Prostate gland (tissue), 2 donors: ENCODE results near the gene SRGAP3. TPM values are rescaled to one million over a fixed set of nuclear protein-coding genes. Genes with fewer than 3 reads are reported as not detected.
A peak's percentile ranks its signal among the peaks of the same experiment; 100 is the strongest.

Experiments used
- DNase-seq: peaks from one replicate; pipeline ENCODE4 v3.0.0-alpha.2; 2019; ENCODE audit warnings: low spot score
- H3K27ac ChIP-seq, 2 donors: fragments of 200-600 bp; sonication (generic); 2 replicates each; pipeline ENCODE4 v1.5.1; 2017 to 2019
- H3K27me3 ChIP-seq: fragments of 200-600 bp; sonication (generic); replicated peaks from 2 replicates; pipeline ENCODE4 v1.5.1; 2019; ENCODE audit not compliant: insufficient read depth
- H3K36me3 ChIP-seq, 2 donors: fragments of 200-600 bp; sonication (generic); 1 replicate in 1 of 2; 2 replicates in 1 of 2; pipeline versions ENCODE4 v1.5.1 to v1.8.1; 2017 to 2019
- H3K4me1 ChIP-seq: fragments of 200-600 bp; sonication (generic); replicated peaks from 2 replicates; pipeline ENCODE4 v1.5.1; 2019
- H3K4me3 ChIP-seq, 2 donors: fragments of 200-600 bp; sonication (generic); 2 replicates each; pipeline ENCODE4 v1.5.1; 2017 to 2019
- H3K9me3 ChIP-seq: fragments of 200-600 bp; sonication (generic); 2 replicates; pipeline ENCODE4 v1.5.1; 2017
- POLR2A ChIP-seq: fragments of 450-650 bp; IDR thresholded peaks from one replicate; pipeline ENCODE4 v1.6.1; 2016; ENCODE audit warnings: antibody characterized with exemption, mild to moderate bottlenecking
- POLR2AphosphoS5 ChIP-seq: sonication (generic); formaldehyde crosslinking; IDR thresholded peaks from one replicate; pipeline ENCODE4 v1.6.1; 2017; ENCODE audit warnings: antibody characterized with exemption
- WGBS: methylation state at CpG from one replicate; pipeline ENCODE4 v1.1.5; 2018; 5-methylcytosine and 5-hydroxymethylcytosine counted together
- intact Hi-C: fragments of 100-400 bp; cut with DNase I; formaldehyde crosslinking; loops from one replicate; pipeline ENCODE4 v1.14.2; 2022
- total RNA-seq, 2 donors: library from RNA; depleted of rRNA; stranded (reverse); fragments of >200 nt; gene quantifications; one replicate each; pipeline ENCODE4 v1.1.0, GENCODE V29; 2016
- TF ChIP-seq, protein P1 (sequence below), 4 experiments: fragments of 200-600 bp in 2 of 4; fragments of 450-650 bp in 2 of 4; sonication (generic) in 2 of 4; IDR thresholded peaks; 1 replicate in 3 of 4; 2 replicates in 1 of 4; pipeline ENCODE4 v1.5.1; 2016 to 2019; ENCODE audit warnings: antibody characterized with exemption in 4 of 4, mild to moderate bottlenecking in 2 of 4, moderate library complexity in 2 of 4

SRGAP3 gene
- total RNA-seq, 2 donors from 2014 or later: 23.6 to 50.3 TPM

GRCh38 chr3:9015250-9015649, 234.2 kb downstream of the SRGAP3 start:
- Histone ChIP-seq H3K4me1 (no peaks in the 10 kb centered on the region), H3K4me3 (no peak overlapping the region), H3K36me3 (no peaks in the 10 kb centered on the region), H3K27me3 (no peaks in the 10 kb centered on the region), H3K27ac (no peak overlapping the region), H3K9me3 (no peaks in the 10 kb centered on the region)
- 94% methylated on average over 7 of the region's 7 CpGs for WGBS
- intact Hi-C loops: no loop called here
- TF ChIP-seq, protein P1, sequence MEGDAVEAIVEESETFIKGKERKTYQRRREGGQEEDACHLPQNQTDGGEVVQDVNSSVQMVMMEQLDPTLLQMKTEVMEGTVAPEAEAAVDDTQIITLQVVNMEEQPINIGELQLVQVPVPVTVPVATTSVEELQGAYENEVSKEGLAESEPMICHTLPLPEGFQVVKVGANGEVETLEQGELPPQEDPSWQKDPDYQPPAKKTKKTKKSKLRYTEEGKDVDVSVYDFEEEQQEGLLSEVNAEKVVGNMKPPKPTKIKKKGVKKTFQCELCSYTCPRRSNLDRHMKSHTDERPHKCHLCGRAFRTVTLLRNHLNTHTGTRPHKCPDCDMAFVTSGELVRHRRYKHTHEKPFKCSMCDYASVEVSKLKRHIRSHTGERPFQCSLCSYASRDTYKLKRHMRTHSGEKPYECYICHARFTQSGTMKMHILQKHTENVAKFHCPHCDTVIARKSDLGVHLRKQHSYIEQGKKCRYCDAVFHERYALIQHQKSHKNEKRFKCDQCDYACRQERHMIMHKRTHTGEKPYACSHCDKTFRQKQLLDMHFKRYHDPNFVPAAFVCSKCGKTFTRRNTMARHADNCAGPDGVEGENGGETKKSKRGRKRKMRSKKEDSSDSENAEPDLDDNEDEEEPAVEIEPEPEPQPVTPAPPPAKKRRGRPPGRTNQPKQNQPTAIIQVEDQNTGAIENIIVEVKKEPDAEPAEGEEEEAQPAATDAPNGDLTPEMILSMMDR (IDR thresholded peaks at IDR 0.05): no peak
- TF ChIP-seq POLR2A (no peak), POLR2AphosphoS5 (no peak)
- no peak for DNase-seq

GRCh38 chr3:9013782-9014563, 235.5 kb downstream of the SRGAP3 start:
- 89% methylated on average over 15 of the region's 15 CpGs for WGBS
- TF ChIP-seq, protein P1 (IDR thresholded peaks at IDR 0.05): peak in 1 of 4 experiments; percentile 4
- TF ChIP-seq POLR2A: no peak
- Histone ChIP-seq H3K4me1 (no peaks in the 10 kb centered on the region), H3K27ac (no peak overlapping the region), H3K27me3 (no peaks in the 10 kb centered on the region), H3K4me3 (no peak overlapping the region), H3K9me3 (no peaks in the 10 kb centered on the region), H3K36me3 (no peaks in the 10 kb centered on the region)
- intact Hi-C loops: no loop called here
- DNase-seq: no peak

GRCh38 chr3:9012521-9012920, 236.9 kb downstream of the SRGAP3 start:
- Histone ChIP-seq H3K9me3 (no peaks in the 10 kb centered on the region), H3K36me3 (no peaks in the 10 kb centered on the region), H3K27ac (no peak overlapping the region), H3K27me3 (no peaks in the 10 kb centered on the region), H3K4me3 (no peak overlapping the region), H3K4me1 (no peaks in the 10 kb centered on the region)
- WGBS: 91% methylated on average over 2 of the region's 2 CpGs
- DNase-seq: no peak
- intact Hi-C loops: no loop called here
- TF ChIP-seq POLR2AphosphoS5 (no peak), POLR2A (no peak)
- TF ChIP-seq, protein P1 (IDR thresholded peaks at IDR 0.05): no peak

GRCh38 chr3:9009976-9010545, 239.4 kb downstream of the SRGAP3 start:
- Histone ChIP-seq H3K27ac (no peak overlapping the region), H3K27me3 (no peaks in the 10 kb centered on the region), H3K4me3 (no peak overlapping the region), H3K36me3 (no peaks in the 10 kb centered on the region), H3K9me3 (no peaks in the 10 kb centered on the region), H3K4me1 (no peaks in the 10 kb centered on the region)
- TF ChIP-seq POLR2AphosphoS5: no peak
- no peak for TF ChIP-seq POLR2A
- TF ChIP-seq, protein P1 (IDR thresholded peaks at IDR 0.05): no peak
- no peak for DNase-seq
- intact Hi-C loops: no loop called here
- WGBS: 95% methylated on average over 11 of the region's 11 CpGs
